PC-3 (cell line): ENCODE results near the gene APOBR. TPM values are rescaled to one million over a fixed set of nuclear protein-coding genes. Genes with fewer than 3 reads are reported as not detected.
A peak's percentile ranks its signal among the peaks of the same experiment; 100 is the strongest.

Experiments used
- ATAC-seq: fragments of 200-7000 bp; cut with Tn5 transposase; 2 replicates; pipeline ENCODE4 v1.9.1; 2020; ENCODE audit warnings: mild to moderate bottlenecking, moderate library complexity
- BruUV-seq: library from RNA; stranded (reverse); fragments of 400-500 nt; replicated peaks from 2 replicates; lab custom pipeline; 2021; lab: Mats Ljungman, UMichigan
- CTCF ChIA-PET: fragments of 300-600 bp; sonication (Branson Sonifier 250); formaldehyde crosslinking; loops from one replicate; lab custom pipeline; 2022; ENCODE audit warnings: antibody characterized with exemption; lab: Charles Lee
- POLR2A ChIA-PET: fragments of 300-600 bp; sonication (Branson Sonifier 250); formaldehyde crosslinking; loops from one replicate; lab custom pipeline; 2022; ENCODE audit warnings: antibody characterized with exemption; ENCODE audit not compliant: unreplicated experiment; lab: Charles Lee
- DNase-seq: peaks from one replicate; pipeline ENCODE4 v3.0.0-alpha.2; 2015
- H2AFZ ChIP-seq: fragments of 300-600 bp; sonication (generic); 2 replicates; pipeline ENCODE4 v1.6.0; 2016; ENCODE audit warnings: antibody characterized with exemption, low read length
- H3F3A ChIP-seq: fragments of 300-600 bp; sonication (generic); one replicate; pipeline ENCODE4 v1.6.0; 2017; ENCODE audit warnings: antibody characterized with exemption, low read length, control low read depth, mild to moderate bottlenecking; ENCODE audit not compliant: unreplicated experiment
- H3K27ac ChIP-seq: fragments of 300-600 bp; sonication (generic); 2 replicates; pipeline ENCODE4 v1.5.1; 2016; ENCODE audit warnings: mild to moderate bottlenecking, low read length
- H3K27me3 ChIP-seq: fragments of 300-600 bp; sonication (generic); 2 replicates; pipeline ENCODE4 v1.6.1; 2016; ENCODE audit warnings: low read length, mixed read lengths
- H3K36me3 ChIP-seq: fragments of 300-600 bp; sonication (generic); 2 replicates; pipeline ENCODE4 v1.6.1; 2016; ENCODE audit warnings: low read depth, mixed run types, low read length, mixed read lengths
- H3K4me1 ChIP-seq: fragments of 300-600 bp; sonication (generic); 2 replicates; pipeline ENCODE4 v1.5.1; 2016; ENCODE audit warnings: low read length; ENCODE audit not compliant: insufficient read depth
- H3K4me2 ChIP-seq: fragments of 300-600 bp; sonication (generic); 2 replicates; pipeline ENCODE4 v1.6.0; 2016; ENCODE audit warnings: low read length
- H3K4me3 ChIP-seq: fragments of 300-600 bp; sonication (generic); 2 replicates; pipeline ENCODE4 v1.5.1; 2016; ENCODE audit warnings: mild to moderate bottlenecking, low read length, mixed read lengths
- H3K79me2 ChIP-seq: fragments of 300-600 bp; sonication (generic); 2 replicates; pipeline ENCODE4 v1.6.1; 2017; ENCODE audit warnings: low read length, mixed read lengths
- H3K9ac ChIP-seq: fragments of 300-600 bp; sonication (generic); 2 replicates; pipeline ENCODE4 v1.6.0; 2016; ENCODE audit warnings: mild to moderate bottlenecking, low read length
- H3K9me2 ChIP-seq: fragments of 300-600 bp; sonication (generic); replicated peaks from 2 replicates; pipeline ENCODE4 v1.6.1; 2016; ENCODE audit warnings: mixed run types, low read length, mixed read lengths
- H3K9me3 ChIP-seq: fragments of 300-600 bp; sonication (generic); 2 replicates; pipeline ENCODE4 v1.6.1; 2016; ENCODE audit warnings: low read length, mixed read lengths
- H4K20me1 ChIP-seq: fragments of 300-600 bp; sonication (generic); 2 replicates; pipeline ENCODE4 v1.6.1; 2016; ENCODE audit warnings: low read length, mixed read lengths
- CTCF ChIP-seq: fragments of 300-600 bp; sonication (generic); conservative IDR thresholded peaks from 2 replicates; pipeline ENCODE4 v1.5.1; 2017; ENCODE audit warnings: antibody characterized with exemption, low read depth, mild to moderate bottlenecking, low read length
- EZH2 ChIP-seq: fragments of 300-600 bp; sonication (generic); IDR thresholded peaks from one replicate; pipeline ENCODE4 v1.6.1; 2017; ENCODE audit warnings: antibody characterized with exemption, mild to moderate bottlenecking, low read length; ENCODE audit not compliant: unreplicated experiment
- EZH2phosphoT487 ChIP-seq: fragments of 300-600 bp; sonication (generic); IDR thresholded peaks from 2 replicates; pipeline ENCODE4 v1.6.1; 2018; ENCODE audit warnings: mild to moderate bottlenecking, antibody characterized with exemption, low read length, borderline replicate concordance
- intact Hi-C: fragments of 100-400 bp; cut with micrococcal nuclease; formaldehyde crosslinking; loops from 2 replicates; pipeline ENCODE4 v1.9.0; 2023
- total RNA-seq: library from RNA; depleted of rRNA; stranded (reverse); fragments of >200 nt; gene quantifications from 2 replicates; pipeline ENCODE4 v1.2.3, GENCODE V29; 2014

Gene APOBR
- total RNA-seq, 1 experiment from 2014 or later = 0.04 TPM

DNA sequence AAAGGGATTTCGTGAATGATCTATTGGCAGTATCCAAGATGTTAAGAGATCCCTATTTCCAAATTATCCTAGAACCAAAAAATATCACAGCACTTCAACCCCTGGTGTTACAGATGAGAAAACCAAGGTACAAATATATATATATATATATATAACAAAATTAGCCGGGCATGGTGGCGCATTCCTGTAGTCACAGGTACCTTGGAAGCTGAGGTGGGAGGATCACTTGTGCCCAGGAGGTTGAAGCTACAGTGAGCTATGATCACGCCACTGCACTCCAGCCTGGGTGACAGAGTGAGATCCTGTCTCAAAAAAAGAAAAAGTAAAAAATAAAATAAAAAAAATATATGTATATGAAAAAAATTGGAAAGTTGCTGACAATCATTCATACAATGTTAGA, 1.9 kb upstream of the APOBR start:
- no peak for DNase-seq
- peak overlapping the region; percentile 89 for H3K27ac ChIP-seq
- intact Hi-C loops = loop anchor here (2.0 kb wide), 1 partner anchor 56 kb away; no protein-coding TSS in a partner anchor
- ChIA-PET CTCF (no interaction called here), POLR2A (no interaction called here)
- no peaks in the 10 kb centered on the region for H4K20me1 ChIP-seq
- TF ChIP-seq CTCF = no peak
- no peak for TF ChIP-seq EZH2phosphoT487
- no peak for TF ChIP-seq EZH2
- BruUV-seq = no TSS peak
- ATAC-seq = no peak
- H3K9me2 ChIP-seq = no peaks in the 10 kb centered on the region
- H3K9me3 ChIP-seq = no peaks in the 10 kb centered on the region
- peak overlapping the region; percentile 99 for H3K4me3 ChIP-seq
- H3K27me3 ChIP-seq = no peaks in the 10 kb centered on the region
- 0 out of 2 replicates have a peak, but pooled peaks cover 4% of the 10 kb centered on the region for H3K79me2 ChIP-seq
- H3K4me1 ChIP-seq = no peaks in the 10 kb centered on the region
- H2AFZ ChIP-seq = peak overlapping the region; percentile 98
- H3F3A ChIP-seq = no peaks in the 10 kb centered on the region
- H3K36me3 ChIP-seq = no peaks in the 10 kb centered on the region
- H3K4me2 ChIP-seq = peak overlapping the region; percentile 98
- H3K9ac ChIP-seq = peak overlapping the region; percentile 94

GRCh38 chr16:28495098-28495793, 803 bp downstream of the APOBR start:
- DNase-seq = no peak
- H4K20me1 ChIP-seq = no peaks in the 10 kb centered on the region
- H2AFZ ChIP-seq = no peak overlapping the region
- no peaks in the 10 kb centered on the region for H3K27me3 ChIP-seq
- H3K9ac ChIP-seq = no peak overlapping the region
- H3F3A ChIP-seq = no peaks in the 10 kb centered on the region
- CTCF ChIA-PET = no interaction called here
- no peak overlapping the region for H3K4me3 ChIP-seq
- H3K9me3 ChIP-seq = no peaks in the 10 kb centered on the region
- TF ChIP-seq CTCF = no peak
- TF ChIP-seq EZH2phosphoT487 = no peak
- no peak for TF ChIP-seq EZH2
- no peaks in the 10 kb centered on the region for H3K36me3 ChIP-seq
- intact Hi-C loops = no loop called here
- no peaks in the 10 kb centered on the region for H3K9me2 ChIP-seq
- POLR2A ChIA-PET = no interaction called here
- H3K27ac ChIP-seq = no peak overlapping the region
- BruUV-seq = no TSS peak
- no peak for ATAC-seq
- H3K79me2 ChIP-seq = 0 out of 2 replicates have a peak, but pooled peaks cover 4% of the 10 kb centered on the region
- H3K4me2 ChIP-seq = no peak overlapping the region
- H3K4me1 ChIP-seq = no peaks in the 10 kb centered on the region
